A673 (cell line): ENCODE measurements around the gene ITGB6. TPM values are rescaled to one million over a fixed set of nuclear protein-coding genes. Genes with fewer than 3 reads are reported as not detected.

Experiments used
- BruUV-seq: library from RNA; stranded (reverse); fragments of 400-500 nt; replicated peaks from 2 replicates; lab custom pipeline; 2021; lab: Mats Ljungman, UMichigan
- CTCF ChIA-PET: fragments of 300-600 bp; sonication (Branson Sonifier 250); formaldehyde crosslinking; loops from one replicate; lab custom pipeline; 2022; ENCODE audit warnings: antibody characterized with exemption; lab: Charles Lee
- POLR2A ChIA-PET: fragments of 300-600 bp; sonication (Branson Sonifier 250); formaldehyde crosslinking; loops from one replicate; lab custom pipeline; 2022; ENCODE audit warnings: antibody characterized with exemption; ENCODE audit not compliant: low non-redundant PET; lab: Charles Lee
- DNase-seq: peaks from one replicate; pipeline ENCODE4 v3.0.0-alpha.2; 2015; ENCODE audit warnings: low spot score
- H3K27ac ChIP-seq: fragments of 200-600 bp; sonication (generic); 2 replicates; pipeline ENCODE4 v1.5.1; 2016; ENCODE audit warnings: mixed run types, low read depth, mild to moderate bottlenecking, mixed read lengths, antibody characterized with exemption, low read length; ENCODE audit not compliant: poor library complexity, severe bottlenecking
- H3K27me3 ChIP-seq: fragments of 200-600 bp; sonication (generic); replicated peaks from 2 replicates; pipeline ENCODE4 v1.6.1; 2017; ENCODE audit warnings: mixed run types, low read depth, mild to moderate bottlenecking, mixed read lengths, antibody characterized with exemption, low read length; ENCODE audit not compliant: insufficient read depth, poor library complexity
- H3K36me3 ChIP-seq: fragments of 200-600 bp; sonication (generic); 2 replicates; pipeline ENCODE4 v1.6.1; 2016; ENCODE audit warnings: mixed run types, mild to moderate bottlenecking, mixed read lengths, antibody characterized with exemption, low read length; ENCODE audit not compliant: insufficient read depth, poor library complexity, severe bottlenecking
- H3K4me1 ChIP-seq: fragments of 200-600 bp; sonication (generic); 2 replicates; pipeline ENCODE4 v1.6.1; 2017; ENCODE audit warnings: mixed run types, mild to moderate bottlenecking, mixed read lengths, antibody characterized with exemption, low read length; ENCODE audit not compliant: insufficient read depth, poor library complexity, severe bottlenecking
- H3K4me3 ChIP-seq: fragments of 200-600 bp; sonication (generic); 2 replicates; pipeline ENCODE4 v1.5.1; 2016; ENCODE audit warnings: low read depth, mixed run types, mild to moderate bottlenecking, mixed read lengths, low read length; ENCODE audit not compliant: poor library complexity, severe bottlenecking
- H3K9me3 ChIP-seq: fragments of 200-600 bp; sonication (generic); 2 replicates; pipeline ENCODE4 v1.6.1; 2016; ENCODE audit warnings: mixed run types, low read depth, mild to moderate bottlenecking, mixed read lengths, antibody characterized with exemption, low read length; ENCODE audit not compliant: poor library complexity, severe bottlenecking
- EZH2 ChIP-seq: fragments of 200-600 bp; sonication (generic); IDR thresholded peaks from 2 replicates; pipeline ENCODE4 v1.6.1; 2017; ENCODE audit warnings: borderline replicate concordance, low read depth, mild to moderate bottlenecking, mixed read lengths, antibody characterized with exemption, low read length; ENCODE audit not compliant: poor library complexity, severe bottlenecking
- intact Hi-C: fragments of 100-400 bp; cut with micrococcal nuclease; formaldehyde crosslinking; loops from one replicate; pipeline ENCODE4 v1.10.0; 2022; ENCODE audit not compliant: unreplicated experiment
- total RNA-seq: library from RNA; stranded (reverse); gene quantifications from 2 replicates; pipeline ENCODE4 v1.2.3, GENCODE V29; 2021
- TF ChIP-seq, protein P1 (sequence below): fragments of 300-800, 200-600 bp; sonication (generic); conservative IDR thresholded peaks from 2 replicates; pipeline ENCODE4 v1.5.1; 2017; ENCODE audit warnings: low read depth, mild to moderate bottlenecking, antibody characterized with exemption, low read length, moderate library complexity, mixed read lengths

The ITGB6 gene
- total RNA-seq, 1 experiment from 2014 or later, result not detected

GRCh38 chr2:160076241-160076640, 123.8 kb downstream of the ITGB6 start:
- no peak overlapping the region for H3K4me3 ChIP-seq
- POLR2A ChIA-PET, result no interaction called here
- H3K36me3 ChIP-seq, result no peaks in the 10 kb centered on the region
- H3K4me1 ChIP-seq, result no peaks in the 10 kb centered on the region
- DNase-seq, result no peak
- peaks cover 6% of the 10 kb centered on the region for H3K27me3 ChIP-seq
- TF ChIP-seq EZH2, result no peak
- TF ChIP-seq, protein P1, sequence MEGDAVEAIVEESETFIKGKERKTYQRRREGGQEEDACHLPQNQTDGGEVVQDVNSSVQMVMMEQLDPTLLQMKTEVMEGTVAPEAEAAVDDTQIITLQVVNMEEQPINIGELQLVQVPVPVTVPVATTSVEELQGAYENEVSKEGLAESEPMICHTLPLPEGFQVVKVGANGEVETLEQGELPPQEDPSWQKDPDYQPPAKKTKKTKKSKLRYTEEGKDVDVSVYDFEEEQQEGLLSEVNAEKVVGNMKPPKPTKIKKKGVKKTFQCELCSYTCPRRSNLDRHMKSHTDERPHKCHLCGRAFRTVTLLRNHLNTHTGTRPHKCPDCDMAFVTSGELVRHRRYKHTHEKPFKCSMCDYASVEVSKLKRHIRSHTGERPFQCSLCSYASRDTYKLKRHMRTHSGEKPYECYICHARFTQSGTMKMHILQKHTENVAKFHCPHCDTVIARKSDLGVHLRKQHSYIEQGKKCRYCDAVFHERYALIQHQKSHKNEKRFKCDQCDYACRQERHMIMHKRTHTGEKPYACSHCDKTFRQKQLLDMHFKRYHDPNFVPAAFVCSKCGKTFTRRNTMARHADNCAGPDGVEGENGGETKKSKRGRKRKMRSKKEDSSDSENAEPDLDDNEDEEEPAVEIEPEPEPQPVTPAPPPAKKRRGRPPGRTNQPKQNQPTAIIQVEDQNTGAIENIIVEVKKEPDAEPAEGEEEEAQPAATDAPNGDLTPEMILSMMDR, result no peak
- no TSS peak for BruUV-seq
- no peak overlapping the region for H3K27ac ChIP-seq
- no peaks in the 10 kb centered on the region for H3K9me3 ChIP-seq
- CTCF ChIA-PET, result no interaction called here
- intact Hi-C loops, result no loop called here

DNA sequence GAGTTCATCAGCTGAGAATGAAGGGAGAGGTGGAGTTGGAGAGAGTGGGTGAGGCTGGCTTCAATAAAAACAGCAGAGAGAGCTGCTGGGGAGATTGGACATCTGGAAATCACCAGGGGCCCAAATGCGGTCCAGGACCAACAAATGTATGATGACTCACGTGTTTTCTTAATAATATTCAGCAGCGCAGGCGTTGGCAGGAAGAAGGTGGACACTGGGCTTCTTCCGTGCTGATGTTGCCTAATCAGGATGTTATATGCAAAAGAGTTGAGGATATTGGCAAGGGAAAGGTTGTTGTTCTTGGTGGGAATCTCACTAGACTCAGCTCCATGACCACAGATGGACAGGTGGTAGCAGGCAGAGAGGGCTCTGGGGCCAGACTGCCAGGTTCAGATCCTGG, 124.9 kb downstream of the ITGB6 start:
- H3K9me3 ChIP-seq, result no peaks in the 10 kb centered on the region
- no peaks in the 10 kb centered on the region for H3K36me3 ChIP-seq
- H3K27me3 ChIP-seq, result peaks cover 6% of the 10 kb centered on the region
- TF ChIP-seq EZH2, result no peak
- TF ChIP-seq, protein P1, result no peak
- CTCF ChIA-PET, result no interaction called here
- no peak overlapping the region for H3K27ac ChIP-seq
- intact Hi-C loops, result no loop called here
- POLR2A ChIA-PET, result no interaction called here
- DNase-seq, result no peak
- no peak overlapping the region for H3K4me3 ChIP-seq
- BruUV-seq, result no TSS peak
- no peaks in the 10 kb centered on the region for H3K4me1 ChIP-seq

DNA sequence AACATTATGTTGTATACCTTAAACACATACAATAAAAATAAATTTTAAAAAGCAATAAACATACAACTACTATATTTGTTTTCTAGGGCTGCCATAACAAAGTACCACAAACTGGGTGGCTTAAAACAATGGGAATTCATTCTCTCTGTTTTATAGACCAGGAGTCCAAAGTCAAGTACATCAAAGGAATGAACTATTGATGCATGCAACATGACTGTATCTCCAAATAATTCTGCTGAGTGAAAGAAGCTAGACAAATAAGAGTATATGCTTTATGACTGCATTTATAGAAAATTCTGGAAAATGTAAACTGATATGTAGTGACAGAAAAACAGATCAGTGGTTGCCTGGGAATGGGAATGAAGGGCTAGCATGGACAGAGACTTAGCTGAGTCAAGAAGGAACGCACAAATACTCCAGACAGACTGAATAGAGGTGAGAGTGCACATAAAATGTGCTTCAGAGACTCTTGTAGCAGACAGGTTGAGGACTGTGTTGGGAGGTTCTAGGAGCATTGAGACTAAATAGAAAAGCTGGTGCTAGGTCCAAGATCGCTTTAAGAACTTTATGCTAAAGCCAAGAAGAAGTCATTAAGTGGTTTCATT, 126.7 kb downstream of the ITGB6 start:
- Histone ChIP-seq H3K4me1 (no peaks in the 10 kb centered on the region), H3K36me3 (no peaks in the 10 kb centered on the region), H3K27me3 (peaks cover 6% of the 10 kb centered on the region), H3K4me3 (no peak overlapping the region), H3K27ac (no peak overlapping the region), H3K9me3 (peaks cover 11% of the 10 kb centered on the region)
- ChIA-PET POLR2A (no interaction called here), CTCF (no interaction called here)
- no peak for TF ChIP-seq EZH2
- TF ChIP-seq, protein P1, result no peak
- no TSS peak for BruUV-seq
- no peak for DNase-seq
- intact Hi-C loops, result no loop called here
